T-helper 2 cell (primary cell): ENCODE measurements around the gene NAP1L4.

Experiments used
- DNase-seq, 5 experiments: peaks; one replicate each; pipeline versions ENCODE4 v3.0.0 to v3.0.0-alpha.2; 2012 to 2022

NAP1L4 gene

GRCh38 chr11:2904153-2905052 lies 87.7 kb downstream of the NAP1L4 start:
- DNase-seq = no peak

GRCh38 chr11:2903672-2904011 lies 88.5 kb downstream of the NAP1L4 start:
- no peak for DNase-seq

- DNase-seq = no peak
Measured at GRCh38 chr11:2902784-2903671, 89.1 kb downstream of the NAP1L4 start.

GRCh38 chr11:2901854-2902783 lies 90.0 kb downstream of the NAP1L4 start:
- DNase-seq = peak; percentile 81 to 97 (median 89)

- no peak for DNase-seq
Measured at GRCh38 chr11:2901196-2901796, 90.8 kb downstream of the NAP1L4 start.

- no peak for DNase-seq
Measured at GRCh38 chr11:2899080-2899783, 92.9 kb downstream of the NAP1L4 start.

- peak in 4 of 5 experiments; percentile 28 to 90 (median 40) for DNase-seq
Measured at GRCh38 chr11:2898366-2899079, 93.6 kb downstream of the NAP1L4 start.

- no peak for DNase-seq
Measured at GRCh38 chr11:2897048-2897447, 95.1 kb downstream of the NAP1L4 start.

GRCh38 chr11:2896047-2896446 lies 96.1 kb downstream of the NAP1L4 start:
- no peak for DNase-seq
